MM.1S (cell line): Measurements from ENCODE around the gene CDK8.

Experiments used
- CTCF ChIP-seq: fragments of 300-600 bp; sonication (generic); IDR thresholded peaks from 2 replicates; pipeline ENCODE4 v1.5.1; 2016; ENCODE audit warnings: antibody characterized with exemption, low read length, mixed read lengths
- EZH2 ChIP-seq: fragments of 300-600 bp; sonication (generic); optimal IDR thresholded peaks from 2 replicates; pipeline ENCODE3; 2017; ENCODE audit warnings: low read depth, mild to moderate bottlenecking, antibody characterized with exemption, low read length, mixed read lengths
- EZH2phosphoT487 ChIP-seq: fragments of 300-600 bp; sonication (generic); IDR thresholded peaks from 2 replicates; pipeline ENCODE4 v1.6.1; 2018; ENCODE audit warnings: antibody characterized with exemption, low read length

- TF ChIP-seq CTCF = no peak
- TF ChIP-seq EZH2 = no peak
- TF ChIP-seq EZH2phosphoT487 = no peak
These were observed 116.6 kb downstream of the CDK8 start for GRCh38 chr13:26370553-26370952.
